ENCODE results near the gene CXCR1. TPM values are rescaled to one million over a fixed set of nuclear protein-coding genes. Genes with fewer than 3 reads are reported as not detected.

Gene CXCR1
- total RNA-seq (2021; fragmentation: NEBNext Ultra II Directional; extraction: Animal tissue kit (Norgen Biotek cat#: 25700)) = not detected
- long read RNA-seq = 0 reads

GRCh38 chr2:218166791-218167190, at the start of gene CXCR1:
Gene CXCR1, minus strand, starts transcription at chr2:218166962. Its CDS starts 1,751 bp downstream, at chr2:218165211.
- Mint-ChIP-seq H3K4me3 (no peak within 1 kb of the TSS), H3K27ac (no peak within 1 kb of the TSS), H3K36me3 (ENCODE audit: low read depth) (no peaks in the 10 kb centered on the region), H3K27me3 (ENCODE audit: insufficient read depth) (peaks cover 51% of the 10 kb centered on the region), H3K9me3 (no peaks in the 10 kb centered on the region), H3K4me1 (ENCODE audit: low read depth) (peaks cover 24% of the 10 kb centered on the region)
- no peak for DNase-seq
- no peak for TF ChIP-seq CTCF (IDR thresholded peaks at IDR 0.05)

- Mint-ChIP-seq H3K4me3 (peak overlapping the region; percentile 93), H3K9me3 (no peaks in the 10 kb centered on the region), H3K27ac (peak overlapping the region; percentile 95), H3K36me3 (ENCODE audit: low read depth) (peaks cover 27% of the 10 kb centered on the region), H3K4me1 (ENCODE audit: low read depth) (peaks cover 39% of the 10 kb centered on the region), H3K27me3 (ENCODE audit: insufficient read depth) (peaks cover 4% of the 10 kb centered on the region)
- DNase-seq = no peak
- no peak for TF ChIP-seq CTCF (IDR thresholded peaks at IDR 0.05)
Observed at GRCh38 chr2:218216336-218216673, 49.5 kb upstream of the CXCR1 start.

GRCh38 chr2:218214116-218214515, 47.4 kb upstream of the CXCR1 start:
- H3K27me3 Mint-ChIP-seq (ENCODE audit: insufficient read depth) = peaks cover 11% of the 10 kb centered on the region
- no peak overlapping the region for H3K4me3 Mint-ChIP-seq
- no peak for DNase-seq
- H3K27ac Mint-ChIP-seq = no peak overlapping the region
- H3K36me3 Mint-ChIP-seq (ENCODE audit: low read depth) = peaks cover 18% of the 10 kb centered on the region
- H3K9me3 Mint-ChIP-seq = peaks cover 9% of the 10 kb centered on the region
- peaks cover 17% of the 10 kb centered on the region for H3K4me1 Mint-ChIP-seq (ENCODE audit: low read depth)
- no peak for TF ChIP-seq CTCF (IDR thresholded peaks at IDR 0.05)

- Mint-ChIP-seq H3K4me3 (no peak overlapping the region), H3K36me3 (ENCODE audit: low read depth) (peaks cover 9% of the 10 kb centered on the region), H3K9me3 (peaks cover 14% of the 10 kb centered on the region), H3K4me1 (ENCODE audit: low read depth) (no peaks in the 10 kb centered on the region), H3K27ac (no peak overlapping the region), H3K27me3 (ENCODE audit: insufficient read depth) (peaks cover 14% of the 10 kb centered on the region)
- no peak for TF ChIP-seq CTCF (IDR thresholded peaks at IDR 0.05)
- DNase-seq = no peak
Observed at GRCh38 chr2:218209078-218209477, 42.3 kb upstream of the CXCR1 start.

GRCh38 chr2:218202266-218202665, 35.5 kb upstream of the CXCR1 start:
- DNase-seq = no peak
- H3K4me3 Mint-ChIP-seq = no peak overlapping the region

More at GRCh38 chr2:218202266-218202665, 35.5 kb upstream of the CXCR1 start:
- no peak overlapping the region for H3K27ac Mint-ChIP-seq
- H3K27me3 Mint-ChIP-seq (ENCODE audit: insufficient read depth) = peaks cover 23% of the 10 kb centered on the region
- H3K36me3 Mint-ChIP-seq (ENCODE audit: low read depth) = no peaks in the 10 kb centered on the region
- H3K4me1 Mint-ChIP-seq (ENCODE audit: low read depth) = no peaks in the 10 kb centered on the region
- TF ChIP-seq CTCF (IDR thresholded peaks at IDR 0.05) = no peak
- H3K9me3 Mint-ChIP-seq = no peaks in the 10 kb centered on the region
